Posterior cingulate gyrus (tissue), 11 donors: ENCODE results near the gene SLC47A2.
A peak's percentile ranks its signal among the peaks of the same experiment; 100 is the strongest.

ENCODE experiments used
- DNase-seq, 10 donors: peaks; one replicate each; pipeline versions ENCODE4 v3.0.0 to v3.0.0-alpha.2; 2020 to 2021; ENCODE audit warnings: mixed read lengths in 3 of 10
- intact Hi-C: fragments of 100-400 bp; cut with DNase I; formaldehyde crosslinking; loops from one replicate; pipeline ENCODE4 v1.15.1; 2023

The SLC47A2 gene

GRCh38 chr17:19654342-19654886, 62.0 kb downstream of the SLC47A2 start:
- DNase-seq: peak in 1 of 10 donors; percentile 78
- intact Hi-C loops: no loop called here

- DNase-seq: no peak
- intact Hi-C loops: no loop called here
Measured at GRCh38 chr17:19652595-19652994, 63.8 kb downstream of the SLC47A2 start.

GRCh38 chr17:19651451-19652238, 64.7 kb downstream of the SLC47A2 start:
- intact Hi-C loops: no loop called here
- no peak for DNase-seq

- no peak for DNase-seq
- intact Hi-C loops: no loop called here
Measured at GRCh38 chr17:19650826-19651225, 65.6 kb downstream of the SLC47A2 start.

- no peak for DNase-seq
- intact Hi-C loops: loop anchor here (5.0 to 10.0 kb wide), 3 partner anchors 103 to 284 kb away; partner anchors contain the start of gene B9D1
Measured at GRCh38 chr17:19649274-19649541, 67.2 kb downstream of the SLC47A2 start.

GRCh38 chr17:19648475-19649273, 67.7 kb downstream of the SLC47A2 start, which contains the start of gene ALDH3A2:
TSS of gene ALDH3A2 (plus strand) at chr17:19648751. CDS start at chr17:19648972, 221 bp downstream.
- peak; percentile 97 to 100 (median 99) for DNase-seq
- intact Hi-C loops: loop anchor here (5.0 to 10.0 kb wide), 3 partner anchors 104 to 284 kb away; partner anchors contain the start of gene B9D1

DNA sequence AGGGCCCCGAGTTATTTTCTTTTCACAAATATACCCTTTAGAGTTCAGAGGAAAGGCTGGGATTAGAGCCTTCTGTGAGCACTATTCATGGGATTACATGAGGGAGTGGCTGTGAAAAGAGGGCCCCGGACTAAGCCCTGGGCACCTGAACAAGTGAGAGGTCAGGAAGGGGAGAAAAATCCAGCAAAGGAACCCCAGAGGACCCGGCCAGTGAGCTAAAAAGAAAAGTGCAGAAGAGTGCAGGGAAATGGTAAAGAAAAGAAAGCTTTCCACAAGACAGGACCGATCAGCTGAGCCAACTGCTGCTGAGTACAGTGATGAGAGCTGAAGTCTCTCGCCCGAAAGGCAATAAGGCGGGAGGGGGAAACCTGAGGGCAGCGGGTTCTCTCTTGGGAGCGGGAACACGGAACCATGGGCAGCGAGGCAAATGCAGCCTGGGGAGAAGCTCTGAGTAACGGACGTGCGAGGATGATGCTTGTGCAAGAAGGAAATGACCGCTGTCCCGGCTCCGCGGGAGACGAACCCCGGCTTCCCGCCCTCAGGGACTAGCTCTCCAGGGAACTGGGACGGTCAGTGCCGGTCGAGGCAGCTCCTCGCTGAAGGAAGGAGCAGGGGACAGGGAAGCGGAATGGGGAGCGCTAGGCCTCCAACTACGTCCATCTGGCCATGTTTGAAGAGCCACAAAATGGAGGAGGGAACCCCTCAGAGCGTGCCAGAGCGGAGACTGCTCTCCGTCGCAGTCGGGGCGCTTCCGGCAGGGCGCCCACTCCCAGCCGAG, 68.5 kb downstream of the SLC47A2 start:
- DNase-seq: peak; percentile 55 to 95 (median 68)

DNA sequence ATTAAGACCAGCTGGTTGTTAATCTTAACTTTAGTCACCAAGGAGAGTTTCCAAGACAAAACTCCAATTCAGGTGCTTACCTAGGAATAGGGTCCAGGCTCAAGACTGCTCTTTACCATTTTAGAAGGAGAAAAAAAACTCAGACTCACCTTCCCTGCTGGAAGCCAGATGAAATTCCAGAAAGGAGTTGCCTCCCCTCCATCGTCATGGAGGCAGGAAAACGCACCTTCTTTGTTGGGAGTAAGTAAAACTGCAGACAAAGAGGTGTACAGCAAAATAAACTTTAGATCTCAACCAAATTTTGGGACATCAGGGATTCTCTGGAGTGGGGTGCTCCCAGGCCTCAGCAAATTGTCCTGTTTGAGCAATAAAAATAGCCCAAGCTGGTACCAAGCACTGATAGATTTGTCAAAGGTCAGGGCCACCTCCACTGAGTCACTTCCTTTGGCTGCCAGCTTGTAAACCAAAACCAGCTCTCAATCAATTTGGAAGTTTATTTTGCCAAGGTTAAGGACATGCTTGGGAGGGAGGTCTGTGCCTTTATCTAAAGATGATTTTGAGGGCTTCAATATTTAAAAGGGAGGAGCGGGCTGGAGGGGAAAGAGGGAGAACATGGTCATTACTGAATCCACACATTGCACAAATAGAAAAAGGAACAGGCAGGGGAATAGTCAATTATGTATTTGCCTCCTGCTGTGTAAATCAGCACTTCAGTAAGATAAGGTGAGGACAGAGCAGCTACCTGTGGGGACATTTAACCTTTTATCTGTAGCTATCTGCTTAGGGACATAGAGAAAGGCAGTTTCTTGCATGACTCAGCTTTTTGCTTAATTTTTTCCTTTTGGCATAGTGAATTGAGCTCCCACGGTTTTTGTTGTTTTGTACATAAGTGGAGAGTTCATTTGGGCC, 69.3 kb downstream of the SLC47A2 start:
- intact Hi-C loops: loop anchor here (2.0 to 10.0 kb wide), 4 partner anchors 105 to 282 kb away; partner anchors contain the start of gene B9D1
- DNase-seq: no peak

More for the DNA sequence above, 68.5 kb downstream of the SLC47A2 start:
- intact Hi-C loops: loop anchor here (2.0 to 10.0 kb wide), 4 partner anchors 104 to 283 kb away; partner anchors contain the start of gene B9D1

DNA sequence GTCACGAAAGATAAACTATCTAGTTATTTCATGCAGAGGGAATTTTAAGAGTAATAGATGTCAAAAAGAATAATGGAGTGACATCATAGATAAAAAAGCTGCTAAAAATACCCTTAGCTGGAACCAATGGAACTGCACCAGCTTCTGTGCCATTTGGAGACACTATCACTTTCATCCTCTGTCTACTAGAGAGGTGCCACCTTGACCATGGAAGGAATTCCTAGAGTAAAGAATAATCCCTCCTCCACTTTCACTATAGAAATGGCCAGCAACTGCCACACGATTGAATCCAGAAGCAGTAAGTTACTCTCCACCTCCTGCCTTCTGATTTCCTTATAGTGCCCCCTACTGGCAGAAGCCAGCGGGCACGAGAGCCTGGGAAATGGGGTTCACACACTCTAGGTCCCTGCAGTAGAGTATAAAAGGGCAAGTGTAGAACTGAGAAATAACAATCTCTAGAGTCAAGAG, 70.6 kb downstream of the SLC47A2 start:
- peak in 8 of 10 donors; percentile 29 to 90 (median 60) for DNase-seq
- intact Hi-C loops: loop anchor here (2.0 to 10.0 kb wide), 4 partner anchors 107 to 281 kb away; partner anchors contain the start of gene B9D1

GRCh38 chr17:19644493-19645210, 71.7 kb downstream of the SLC47A2 start:
- no peak for DNase-seq
- intact Hi-C loops: loop anchor here (5.0 to 10.0 kb wide), 3 partner anchors 108 to 280 kb away; partner anchors contain the start of gene B9D1

- intact Hi-C loops: loop anchor here (10.0 kb wide), 1 partner anchor 278 kb away; the partner anchor contains the start of gene B9D1
Measured at GRCh38 chr17:19642373-19642893, 74.0 kb downstream of the SLC47A2 start.

GRCh38 chr17:19641687-19642372, 74.6 kb downstream of the SLC47A2 start:
- DNase-seq: no peak
- intact Hi-C loops: loop anchor here (10.0 kb wide), 1 partner anchor 277 kb away; the partner anchor contains the start of gene B9D1

More at GRCh38 chr17:19642373-19642893, 74.0 kb downstream of the SLC47A2 start:
- DNase-seq: no peak

DNA sequence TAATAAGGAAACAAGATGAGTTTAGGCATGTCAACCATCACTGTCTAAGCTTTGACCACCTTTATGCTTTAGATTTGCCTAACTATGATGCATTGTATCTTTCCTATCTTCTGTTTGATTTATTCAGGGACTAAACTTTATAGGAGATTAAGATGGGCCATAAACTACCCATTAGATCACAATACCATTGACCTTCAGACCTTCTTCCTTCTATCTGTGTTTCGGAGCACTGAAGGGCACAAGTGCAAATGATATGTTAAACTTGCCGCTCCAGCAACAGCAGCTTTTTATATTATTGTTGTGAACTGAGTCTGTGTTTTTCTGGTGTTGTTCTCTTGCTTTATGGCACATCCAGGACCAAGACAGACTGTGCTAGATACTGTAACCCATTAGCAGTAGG, 84.5 kb downstream of the SLC47A2 start:
- intact Hi-C loops: no loop called here
- no peak for DNase-seq

GRCh38 chr17:19630661-19631060, 85.7 kb downstream of the SLC47A2 start:
- intact Hi-C loops: no loop called here
- no peak for DNase-seq

GRCh38 chr17:19630035-19630434, 86.3 kb downstream of the SLC47A2 start:
- intact Hi-C loops: no loop called here
- no peak for DNase-seq

GRCh38 chr17:19629449-19629848, 86.9 kb downstream of the SLC47A2 start:
- DNase-seq: no peak
- intact Hi-C loops: no loop called here
